Camera-type eye (tissue), 1 donor: ENCODE data around the gene BMPR2. TPM values are rescaled to one million over a fixed set of nuclear protein-coding genes. Genes with fewer than 3 reads are reported as not detected.

Source experiments
- total RNA-seq: library from RNA; depleted of rRNA; stranded (reverse); fragments of >200 nt; gene quantifications from one replicate; pipeline ENCODE4 v1.2.3, GENCODE V29; 2014

Gene BMPR2
- 79.0 TPM for total RNA-seq

DNA sequence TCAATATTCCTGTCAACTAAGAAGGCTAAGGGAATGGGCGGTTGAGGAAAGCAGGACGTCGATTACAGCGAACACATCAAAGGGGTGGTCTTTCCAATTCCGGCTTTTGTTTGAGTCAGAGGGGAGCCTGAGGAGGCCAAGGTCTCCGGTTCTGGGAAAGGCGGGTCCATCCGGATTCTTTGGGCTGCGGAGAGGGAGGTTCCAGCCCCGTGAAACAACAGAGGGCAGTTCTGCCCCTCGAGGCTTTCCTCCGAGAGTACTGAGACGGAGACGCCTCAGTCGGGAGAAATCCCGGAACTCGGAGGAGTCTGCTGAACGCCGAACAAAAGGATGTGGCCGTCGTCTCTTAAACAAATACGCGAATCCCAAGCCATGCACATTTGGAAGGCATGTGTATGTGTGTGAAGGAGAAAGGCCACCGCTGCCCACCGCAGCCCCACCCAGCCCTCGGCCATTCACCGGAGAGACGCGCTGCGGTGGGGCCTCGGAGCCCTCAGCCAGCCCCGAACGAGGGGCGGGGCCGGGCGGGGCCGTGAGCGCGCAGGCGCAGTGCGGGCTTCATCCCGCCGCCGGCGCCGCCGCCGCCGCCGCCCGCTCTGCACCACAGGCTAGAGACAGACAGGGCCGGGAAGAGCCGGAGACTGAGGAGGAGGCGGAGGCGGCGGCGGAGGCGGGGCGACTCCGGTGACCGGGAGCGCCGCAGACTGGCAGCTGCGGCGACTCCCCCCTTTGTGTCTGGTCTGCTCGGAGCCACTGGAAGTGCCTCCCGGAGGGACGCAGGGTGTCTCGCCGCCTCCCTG lies at the start of gene BMPR2:
Gene BMPR2, plus strand, starts transcription at position 719 of the 800 bp plus-strand sequence. CDS start 1,148 bp downstream, outside the sequence.

Other genes starting within 250 kb of the BMPR2 start
- 116 TPM for gene SUMO1, start 137.7 kb upstream of the BMPR2 start, total RNA-seq
- gene NOP58, start 110.6 kb upstream of the BMPR2 start, total RNA-seq: 127 TPM